OCI-LY3 (cell line): ENCODE data around the gene HRH3.

Experiments used
- CTCF ChIP-seq: fragments of 200-600, 300-600 bp; sonication (generic); IDR thresholded peaks from 2 replicates; pipeline ENCODE4 v1.5.1; 2014; ENCODE audit warnings: antibody characterized with exemption, low read length, low read depth
- EZH2phosphoT487 ChIP-seq: fragments of 200-600 bp; shearing (Covaris generic); IDR thresholded peaks from 2 replicates; pipeline ENCODE4 v1.6.1; 2018; ENCODE audit warnings: antibody characterized with exemption, mixed run types, low read depth

GRCh38 chr20:62165762-62166399 lies 54.2 kb downstream of the HRH3 start:
- no peak for TF ChIP-seq CTCF
- no peak for TF ChIP-seq EZH2phosphoT487
